MM.1S (cell line): ENCODE data around the gene CGN.

ENCODE experiments used
- EZH2phosphoT487 ChIP-seq: fragments of 300-600 bp; sonication (generic); IDR thresholded peaks from 2 replicates; pipeline ENCODE4 v1.6.1; 2018; ENCODE audit warnings: antibody characterized with exemption, low read length
- TF ChIP-seq, protein P1 (sequence below): fragments of 300-600 bp; sonication (generic); IDR thresholded peaks from 2 replicates; pipeline ENCODE4 v1.5.1; 2016; ENCODE audit warnings: antibody characterized with exemption, low read length, mixed read lengths

GRCh38 chr1:151472856-151473731 is 38.1 kb upstream of the CGN start:
- TF ChIP-seq, protein P1, sequence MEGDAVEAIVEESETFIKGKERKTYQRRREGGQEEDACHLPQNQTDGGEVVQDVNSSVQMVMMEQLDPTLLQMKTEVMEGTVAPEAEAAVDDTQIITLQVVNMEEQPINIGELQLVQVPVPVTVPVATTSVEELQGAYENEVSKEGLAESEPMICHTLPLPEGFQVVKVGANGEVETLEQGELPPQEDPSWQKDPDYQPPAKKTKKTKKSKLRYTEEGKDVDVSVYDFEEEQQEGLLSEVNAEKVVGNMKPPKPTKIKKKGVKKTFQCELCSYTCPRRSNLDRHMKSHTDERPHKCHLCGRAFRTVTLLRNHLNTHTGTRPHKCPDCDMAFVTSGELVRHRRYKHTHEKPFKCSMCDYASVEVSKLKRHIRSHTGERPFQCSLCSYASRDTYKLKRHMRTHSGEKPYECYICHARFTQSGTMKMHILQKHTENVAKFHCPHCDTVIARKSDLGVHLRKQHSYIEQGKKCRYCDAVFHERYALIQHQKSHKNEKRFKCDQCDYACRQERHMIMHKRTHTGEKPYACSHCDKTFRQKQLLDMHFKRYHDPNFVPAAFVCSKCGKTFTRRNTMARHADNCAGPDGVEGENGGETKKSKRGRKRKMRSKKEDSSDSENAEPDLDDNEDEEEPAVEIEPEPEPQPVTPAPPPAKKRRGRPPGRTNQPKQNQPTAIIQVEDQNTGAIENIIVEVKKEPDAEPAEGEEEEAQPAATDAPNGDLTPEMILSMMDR = no peak
- no peak for TF ChIP-seq EZH2phosphoT487
